AG10803 (cell line): ENCODE data around the gene TMEM125.
A peak's percentile ranks its signal among the peaks of the same experiment; 100 is the strongest.

Source experiments
- DNase-seq: peaks from one replicate; pipeline ENCODE4 v3.0.0; 2010; ENCODE audit warnings: low read depth
- H3K4me3 ChIP-seq: 2 replicates; pipeline ENCODE4 v1.5.1; 2011; ENCODE audit warnings: mild to moderate bottlenecking, low read length, control low read depth
- TF ChIP-seq, protein P1 (sequence below): conservative IDR thresholded peaks from 2 replicates; pipeline ENCODE4 v1.5.1; 2011; ENCODE audit warnings: mild to moderate bottlenecking, low read length, control low read depth, inconsistent platforms

Gene TMEM125

DNA sequence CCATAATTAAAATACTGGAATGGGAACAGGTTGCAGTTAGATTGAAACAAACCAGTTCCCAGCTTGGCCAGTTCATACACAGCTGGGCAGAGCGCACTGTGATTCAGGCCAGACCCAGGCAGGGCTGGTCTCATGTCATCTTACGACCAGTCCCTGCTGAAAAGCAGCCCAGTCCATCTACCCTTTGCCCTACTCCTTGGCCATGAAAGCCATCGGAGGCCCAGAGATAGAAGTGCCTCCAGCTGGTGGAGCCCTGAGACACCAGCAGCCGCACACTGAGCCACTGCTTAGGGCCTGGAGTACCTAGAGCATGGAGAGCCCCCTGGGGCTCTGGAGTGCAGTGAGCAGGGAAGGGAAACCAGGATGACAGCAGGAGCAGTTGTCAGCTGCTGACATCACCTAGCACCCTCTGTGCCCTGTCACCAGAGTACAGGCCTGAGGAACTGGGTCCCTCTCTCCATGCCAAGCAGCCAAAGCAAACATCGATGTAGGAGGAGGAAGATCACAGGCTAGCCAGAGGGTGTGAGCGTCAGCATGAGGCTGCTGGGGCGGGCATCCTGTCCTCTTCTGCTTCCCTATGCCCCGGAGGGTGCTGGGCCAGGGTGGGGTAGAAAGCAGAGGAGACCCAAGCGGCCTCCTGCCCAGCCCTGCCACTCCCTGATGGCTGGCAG, 34.2 kb upstream of the TMEM125 start:
- TF ChIP-seq, protein P1, sequence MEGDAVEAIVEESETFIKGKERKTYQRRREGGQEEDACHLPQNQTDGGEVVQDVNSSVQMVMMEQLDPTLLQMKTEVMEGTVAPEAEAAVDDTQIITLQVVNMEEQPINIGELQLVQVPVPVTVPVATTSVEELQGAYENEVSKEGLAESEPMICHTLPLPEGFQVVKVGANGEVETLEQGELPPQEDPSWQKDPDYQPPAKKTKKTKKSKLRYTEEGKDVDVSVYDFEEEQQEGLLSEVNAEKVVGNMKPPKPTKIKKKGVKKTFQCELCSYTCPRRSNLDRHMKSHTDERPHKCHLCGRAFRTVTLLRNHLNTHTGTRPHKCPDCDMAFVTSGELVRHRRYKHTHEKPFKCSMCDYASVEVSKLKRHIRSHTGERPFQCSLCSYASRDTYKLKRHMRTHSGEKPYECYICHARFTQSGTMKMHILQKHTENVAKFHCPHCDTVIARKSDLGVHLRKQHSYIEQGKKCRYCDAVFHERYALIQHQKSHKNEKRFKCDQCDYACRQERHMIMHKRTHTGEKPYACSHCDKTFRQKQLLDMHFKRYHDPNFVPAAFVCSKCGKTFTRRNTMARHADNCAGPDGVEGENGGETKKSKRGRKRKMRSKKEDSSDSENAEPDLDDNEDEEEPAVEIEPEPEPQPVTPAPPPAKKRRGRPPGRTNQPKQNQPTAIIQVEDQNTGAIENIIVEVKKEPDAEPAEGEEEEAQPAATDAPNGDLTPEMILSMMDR: no peak
- DNase-seq: no peak
- H3K4me3 ChIP-seq: no peak overlapping the region

DNA sequence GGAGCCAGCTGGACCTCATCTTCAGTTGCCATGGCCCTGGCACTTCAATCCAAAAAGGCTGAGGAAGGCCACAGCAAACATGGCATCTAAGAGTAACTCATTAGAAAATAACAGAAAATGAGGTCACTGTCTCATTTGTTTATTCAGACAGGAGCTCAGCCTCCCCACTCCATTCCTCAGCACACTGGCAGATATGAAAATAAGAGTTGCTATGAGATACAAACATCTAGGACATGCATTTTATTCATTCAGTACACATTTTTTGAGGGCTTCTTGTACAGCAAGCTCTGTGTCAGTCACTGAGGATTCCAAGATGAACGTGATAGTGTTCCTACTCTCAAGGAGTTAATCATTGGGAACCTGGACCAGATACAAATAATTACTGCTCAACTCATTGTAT, 32.7 kb upstream of the TMEM125 start:
- no peak for DNase-seq
- H3K4me3 ChIP-seq: no peak overlapping the region
- TF ChIP-seq, protein P1: no peak

DNA sequence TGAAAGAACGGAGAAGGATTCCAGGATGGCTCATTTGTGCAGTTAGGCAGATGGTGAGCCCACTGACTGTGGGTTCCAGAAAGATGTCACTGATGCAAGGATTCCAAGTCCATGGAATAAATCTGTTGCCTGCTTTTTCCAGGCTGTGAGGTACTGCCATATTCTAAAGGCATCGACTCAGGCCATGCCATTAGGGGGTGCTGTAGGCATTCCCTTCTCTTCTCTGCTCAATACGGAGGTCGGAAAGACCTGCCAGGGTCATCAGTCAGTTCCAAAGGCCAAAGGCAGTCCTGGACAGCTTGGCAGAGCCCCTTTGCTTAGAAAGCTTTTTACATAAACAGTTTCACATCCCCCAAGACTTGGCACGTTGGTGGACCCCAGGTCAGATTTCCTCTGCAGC, 31.7 kb upstream of the TMEM125 start:
- TF ChIP-seq, protein P1: peak; percentile 79
- DNase-seq: peak; percentile 62
- no peak overlapping the region for H3K4me3 ChIP-seq

DNA sequence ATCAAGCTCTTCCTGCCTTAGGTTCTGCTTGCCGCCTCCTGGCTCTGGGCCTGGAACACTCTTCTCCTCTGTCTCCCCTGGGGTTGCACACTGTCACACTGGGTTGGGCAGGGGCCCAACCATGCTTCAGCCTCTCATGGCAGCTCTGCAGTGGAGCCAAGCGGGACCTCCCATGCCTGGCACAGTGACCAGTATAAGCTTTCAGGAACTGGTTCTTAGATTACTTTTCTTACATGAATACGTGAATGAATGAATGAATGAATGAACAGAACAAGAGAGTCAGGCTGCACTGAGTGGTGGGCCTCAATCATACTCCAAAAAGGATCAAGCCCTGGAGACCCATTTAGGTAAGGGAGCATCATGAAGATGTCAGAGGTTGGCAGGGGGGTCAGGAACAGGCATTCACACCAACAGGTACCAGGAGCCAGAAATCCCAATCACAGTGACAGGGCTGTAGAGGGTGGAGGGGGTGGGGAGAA, 30.8 kb upstream of the TMEM125 start:
- TF ChIP-seq, protein P1: no peak
- DNase-seq: no peak
- no peak overlapping the region for H3K4me3 ChIP-seq

DNA sequence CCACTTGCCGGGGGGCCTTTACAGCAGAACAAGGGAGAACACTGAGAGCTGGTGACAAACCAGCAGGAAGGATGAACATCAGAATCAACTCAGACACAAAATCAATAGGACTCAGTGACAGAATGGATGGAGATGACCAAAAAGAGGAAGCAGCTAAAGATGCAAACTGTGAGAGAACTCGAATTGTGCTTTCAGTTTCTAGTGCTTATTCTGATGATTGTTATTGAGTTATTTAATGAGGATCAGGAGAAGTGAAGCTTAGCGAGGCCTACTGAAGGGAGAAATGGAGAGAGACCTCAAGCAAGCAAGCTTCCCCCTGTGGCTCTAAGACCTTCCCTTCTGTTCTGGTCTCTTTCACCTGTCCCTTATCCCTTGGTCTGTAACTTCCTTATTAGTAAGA, 30.3 kb upstream of the TMEM125 start:
- H3K4me3 ChIP-seq: no peak overlapping the region
- no peak for DNase-seq
- TF ChIP-seq, protein P1: no peak

DNA sequence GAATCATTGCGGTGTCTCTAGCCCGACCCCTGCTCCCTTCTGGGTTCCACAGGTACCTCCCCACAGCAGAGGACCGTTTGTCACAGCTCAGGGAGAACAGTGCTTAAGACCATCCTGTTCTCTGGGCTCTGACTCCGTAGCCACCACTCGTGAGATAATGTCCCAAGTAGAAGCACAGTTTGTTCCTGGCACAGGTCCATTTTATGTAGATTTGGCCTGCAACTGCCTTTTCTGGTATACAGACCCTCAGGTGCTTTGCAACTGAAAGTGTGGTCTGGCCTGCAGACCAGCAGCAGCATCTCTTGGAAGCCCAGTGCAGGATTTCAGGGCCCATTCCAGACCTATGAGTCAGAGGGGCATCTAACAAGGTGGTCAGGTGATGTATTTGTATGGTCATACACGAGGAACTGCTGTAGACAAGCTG, 28.4 kb upstream of the TMEM125 start:
- no peak overlapping the region for H3K4me3 ChIP-seq
- TF ChIP-seq, protein P1: no peak
- DNase-seq: peak; percentile 35

DNA sequence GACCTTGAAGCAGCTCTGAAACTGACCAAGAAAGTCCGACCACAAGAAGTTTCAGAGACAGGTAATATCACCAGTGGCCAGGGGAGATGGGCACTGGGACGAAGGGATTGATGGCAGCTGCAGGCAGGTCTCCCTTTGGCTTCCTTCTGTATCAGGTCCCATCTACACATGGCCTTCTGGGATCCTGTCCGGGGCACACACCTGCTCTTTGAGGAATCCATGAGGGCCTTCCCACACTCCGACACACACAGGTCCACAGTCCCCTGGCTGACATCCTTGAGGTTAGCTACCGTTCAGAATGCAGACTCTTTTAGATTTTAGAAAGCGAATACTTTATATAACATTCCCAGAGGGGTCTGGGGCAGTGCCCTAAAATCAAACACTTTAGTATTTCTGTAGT, 26.5 kb upstream of the TMEM125 start:
- no peak for DNase-seq
- no peak overlapping the region for H3K4me3 ChIP-seq
- TF ChIP-seq, protein P1: no peak
